SK-N-SH treated with all-trans-retinoic acid at 6 μM for 48 hours (cell line): ENCODE data around the gene STING1.

Source experiments
- CSRNP3 ChIP-seq: fragments of 250-450 bp; sonication (Bioruptor Pico); IDR thresholded peaks from 2 replicates; pipeline ENCODE4 v1.5.1; 2021; ENCODE audit warnings: mild to moderate bottlenecking, moderate library complexity
- PATZ1 ChIP-seq: fragments of 250-450 bp; sonication (Bioruptor Pico); IDR thresholded peaks from 2 replicates; pipeline ENCODE4 v1.8.0; 2020; ENCODE audit warnings: mild to moderate bottlenecking, moderate library complexity, borderline replicate concordance
- POU6F1 ChIP-seq: fragments of 250-450 bp; sonication (Bioruptor Pico); IDR thresholded peaks from 2 replicates; pipeline ENCODE4 v1.8.0; 2021; ENCODE audit warnings: low read depth, mild to moderate bottlenecking, moderate library complexity, borderline replicate concordance
- PPARA ChIP-seq: fragments of 250-450 bp; sonication (Bioruptor Pico); IDR thresholded peaks from 2 replicates; pipeline ENCODE4 v1.5.0; 2020; ENCODE audit warnings: mild to moderate bottlenecking, borderline replicate concordance
- RARB ChIP-seq: fragments of 250-450 bp; sonication (Bioruptor Pico); IDR thresholded peaks from 2 replicates; pipeline ENCODE4 v1.8.0; 2021; ENCODE audit warnings: mild to moderate bottlenecking, moderate library complexity
- TCF4 ChIP-seq: fragments of 250-450 bp; sonication (Bioruptor Pico); IDR thresholded peaks from 2 replicates; pipeline ENCODE4 v1.8.0; 2021; ENCODE audit warnings: mild to moderate bottlenecking, moderate library complexity, borderline replicate concordance

- TF ChIP-seq PPARA (CRISPR knock-in tag) (no peak), POU6F1 (CRISPR knock-in tag) (no peak), TCF4 (no peak), PATZ1 (CRISPR knock-in tag) (no peak), RARB (no peak), CSRNP3 (CRISPR knock-in tag) (no peak)
These were observed 1.4 kb downstream of the STING1 start for GRCh38 chr5:139481122-139481533.
